ENCODE measurements around the gene WNK2.

The WNK2 gene

DNA sequence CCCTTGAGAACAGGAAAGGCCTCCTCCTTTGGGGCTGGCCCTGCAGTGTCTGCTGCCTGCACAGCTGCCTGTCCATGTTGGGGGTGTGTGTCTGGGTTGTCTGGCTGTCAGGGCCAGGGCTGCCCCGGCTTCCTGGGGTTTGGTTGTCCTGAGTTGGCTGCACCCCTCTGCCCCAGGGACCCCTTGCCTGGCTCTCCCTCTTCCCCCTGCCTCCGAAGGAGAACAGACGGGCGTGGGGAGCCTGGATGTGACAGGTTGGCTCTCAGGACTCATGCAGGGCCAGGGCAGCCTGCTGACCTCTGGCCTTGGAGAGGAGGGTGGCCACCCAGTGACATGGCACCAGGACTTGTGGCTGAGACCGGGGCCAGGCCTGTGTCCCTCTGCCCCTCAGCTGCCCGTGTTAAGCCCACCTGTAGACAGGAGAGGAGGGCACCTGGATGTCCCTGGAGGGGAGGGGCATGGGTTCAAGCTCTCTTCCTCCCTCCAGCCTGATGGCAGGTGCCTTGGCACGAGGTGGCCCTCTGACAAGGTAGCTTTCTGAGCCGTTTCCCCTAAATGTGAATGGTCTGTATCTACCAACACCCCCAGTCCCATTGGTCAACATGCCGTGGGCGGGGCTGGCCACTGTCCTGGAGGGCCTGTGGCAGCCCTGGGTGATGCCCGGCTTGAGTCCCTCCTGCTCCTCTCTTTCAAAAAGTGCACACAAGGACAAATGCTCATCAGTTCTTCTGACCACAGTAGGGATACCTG lies 34.9 kb downstream of the WNK2 start:
- no peak for DNase-seq

- no peak for DNase-seq
Observed at GRCh38 chr9:93219692-93220091, 35.8 kb downstream of the WNK2 start.

GRCh38 chr9:93220627-93221026 lies 36.7 kb downstream of the WNK2 start:
- DNase-seq: no peak

GRCh38 chr9:93221044-93221443 lies 37.1 kb downstream of the WNK2 start:
- DNase-seq: no peak

- DNase-seq: peak in 1 of 4 experiments; percentile 47
Observed at GRCh38 chr9:93222890-93223259, 38.9 kb downstream of the WNK2 start.

- peak in 3 of 4 experiments; percentile 40 to 62 (median 52) for DNase-seq
Observed at GRCh38 chr9:93223260-93224180, 39.6 kb downstream of the WNK2 start.

DNA sequence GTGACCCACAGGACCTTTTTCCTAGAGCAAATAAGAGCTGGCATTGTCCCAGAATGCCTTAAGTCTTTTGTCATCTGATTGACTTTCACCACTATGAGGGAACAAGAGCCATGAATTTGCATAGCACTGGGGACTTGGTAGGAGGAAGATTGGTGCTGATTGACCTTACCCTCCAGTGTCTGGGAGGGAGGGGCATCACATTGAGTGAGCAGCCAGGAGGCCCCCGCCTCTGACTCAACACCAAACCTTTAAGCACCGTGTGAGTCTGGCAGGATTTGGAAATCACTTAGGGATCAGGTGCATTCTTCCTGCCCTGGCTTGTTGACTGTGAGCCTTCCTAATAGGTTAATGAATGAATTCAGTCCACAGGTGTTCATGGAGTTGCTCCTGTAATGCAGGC lies 40.7 kb downstream of the WNK2 start:
- DNase-seq: peak in 2 of 4 experiments; percentile 17 to 24

DNA sequence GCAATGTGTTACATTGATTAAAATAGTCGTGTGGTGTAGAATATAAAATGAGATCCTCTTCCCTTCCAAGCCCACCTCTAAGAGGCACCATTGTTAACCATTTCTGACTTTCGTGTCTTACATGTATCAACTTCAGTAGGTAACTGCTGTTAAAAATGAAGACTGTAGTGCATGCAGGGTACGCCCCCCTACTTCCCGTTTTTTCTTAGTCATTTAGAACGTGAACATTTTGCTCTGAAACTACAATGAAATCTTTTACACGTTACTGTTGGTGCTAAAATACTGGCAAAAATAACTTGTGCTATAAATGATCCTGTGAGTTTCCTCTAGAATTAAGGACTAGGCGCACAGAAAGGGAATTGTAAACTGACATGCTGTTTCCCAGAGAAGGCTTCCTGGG lies 41.5 kb downstream of the WNK2 start:
- peak; percentile 27 to 58 (median 52) for DNase-seq

GRCh38 chr9:93225892-93226291 lies 42.0 kb downstream of the WNK2 start:
- DNase-seq: no peak

DNA sequence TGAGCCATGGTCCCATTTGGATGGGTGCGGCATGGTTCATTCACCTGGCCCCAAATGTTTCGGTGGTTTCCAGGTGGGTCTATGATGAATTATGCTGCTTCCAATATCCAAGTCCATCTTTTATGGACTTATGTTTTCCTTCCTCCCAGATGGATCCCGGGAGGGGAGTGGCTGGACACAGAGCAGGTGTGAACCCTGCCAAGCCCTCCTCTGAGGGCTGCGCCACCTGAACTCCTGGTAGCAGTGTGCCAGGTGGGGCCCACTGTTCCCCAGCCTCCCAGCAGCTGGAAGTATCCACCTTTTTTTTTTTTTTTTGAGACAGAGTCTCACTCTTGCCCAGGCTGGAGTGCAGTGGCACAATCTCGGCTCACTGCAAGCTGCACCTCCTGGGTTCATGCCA lies 42.9 kb downstream of the WNK2 start:
- no peak for DNase-seq

DNA sequence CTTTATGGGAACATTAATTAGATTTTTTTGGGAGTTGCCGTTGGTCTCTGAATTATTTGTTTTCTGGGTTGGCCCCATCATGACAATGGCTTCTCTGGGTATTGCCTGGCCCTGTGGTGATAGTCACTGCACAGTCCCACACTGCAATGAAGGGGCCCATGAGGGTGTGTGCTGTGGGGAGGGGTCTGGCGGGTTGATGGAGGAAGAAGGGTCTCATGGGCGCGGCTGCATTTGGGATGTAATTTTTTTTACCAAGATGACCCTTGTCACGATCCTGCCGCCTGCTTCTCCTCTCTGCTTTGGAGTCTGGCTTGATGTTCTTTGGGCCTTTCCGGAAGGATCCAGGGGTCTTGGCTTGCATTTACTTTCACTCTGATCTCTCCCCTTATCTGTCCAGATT lies 44.1 kb downstream of the WNK2 start:
- DNase-seq: no peak

GRCh38 chr9:93228453-93228852 lies 44.5 kb downstream of the WNK2 start:
- no peak for DNase-seq

GRCh38 chr9:93229636-93230035 lies 45.7 kb downstream of the WNK2 start:
- DNase-seq: no peak

- no peak for DNase-seq
Observed at GRCh38 chr9:93230185-93230584, 46.2 kb downstream of the WNK2 start.

DNA sequence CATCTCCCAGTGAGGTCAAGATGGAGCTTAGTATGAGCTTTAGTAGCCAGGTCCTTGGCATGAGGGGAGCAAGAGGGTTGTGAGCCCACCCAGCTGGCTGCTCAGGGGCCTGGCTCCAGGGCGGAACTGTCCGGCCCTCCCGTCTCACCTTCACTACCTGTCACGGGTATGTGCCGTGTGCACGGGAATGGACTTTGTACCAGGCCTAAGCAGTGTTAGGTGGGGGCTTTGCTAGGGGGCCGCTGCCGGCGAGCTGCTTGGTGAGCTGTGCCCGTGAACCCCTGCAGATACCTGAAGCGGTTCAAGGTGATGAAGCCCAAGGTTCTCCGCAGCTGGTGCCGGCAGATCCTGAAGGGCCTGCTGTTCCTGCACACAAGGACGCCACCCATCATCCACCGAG lies 46.7 kb downstream of the WNK2 start:
- DNase-seq: no peak

DNA sequence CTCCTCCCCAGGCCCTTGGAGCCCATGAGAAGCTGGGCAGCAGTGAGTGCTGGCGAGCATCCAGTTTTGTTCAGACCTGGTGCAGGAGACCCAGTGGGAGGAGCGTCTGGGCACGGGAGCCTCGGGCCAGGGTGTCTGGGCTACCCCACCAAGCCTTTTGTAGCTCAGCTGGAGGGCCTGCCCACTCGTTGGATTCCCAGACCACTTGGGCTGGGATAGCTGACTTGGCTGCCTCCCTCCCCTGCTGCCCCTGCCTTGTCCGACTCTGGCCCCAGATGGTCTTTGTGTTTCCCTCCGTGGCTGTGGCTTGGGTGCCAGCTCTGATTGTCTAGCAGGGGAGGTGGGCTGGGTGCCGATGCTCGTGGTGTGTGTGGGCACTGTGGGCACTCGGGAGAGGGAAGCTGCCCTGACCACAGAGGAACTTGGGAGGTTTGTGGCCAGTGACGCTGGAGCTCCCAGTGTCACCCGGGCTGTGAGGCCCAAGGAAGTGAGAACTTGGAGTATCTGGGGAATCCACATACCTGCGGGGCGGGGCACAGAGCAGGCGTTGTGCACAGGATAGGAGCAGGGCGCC lies 47.3 kb downstream of the WNK2 start:
- DNase-seq: peak; percentile 89 to 95 (median 92)

DNA sequence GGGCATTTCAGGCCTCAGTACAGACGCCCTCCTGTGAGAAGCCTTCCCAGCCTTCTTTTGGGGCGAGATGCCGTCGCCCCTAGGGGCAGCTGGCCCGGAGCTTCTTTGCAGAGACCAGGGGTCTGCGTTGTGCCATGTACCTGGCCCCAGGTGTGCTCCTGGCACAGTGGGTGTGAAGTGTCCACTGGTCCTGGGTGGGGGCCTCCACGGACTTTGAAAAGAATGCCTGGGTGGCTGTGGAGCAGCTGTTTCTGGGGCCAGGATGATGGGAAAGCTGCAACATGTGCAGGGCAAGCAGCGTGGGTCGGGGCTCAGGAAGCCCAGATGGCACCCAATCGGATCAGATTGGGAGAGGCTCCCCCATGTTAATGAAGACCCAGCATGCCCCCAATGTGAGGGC lies 47.8 kb downstream of the WNK2 start:
- no peak for DNase-seq

- DNase-seq: no peak
Observed at GRCh38 chr9:93232388-93232960, 48.5 kb downstream of the WNK2 start.

GRCh38 chr9:93233033-93233432 lies 49.1 kb downstream of the WNK2 start:
- DNase-seq: no peak

GRCh38 chr9:93234600-93234999 lies 50.7 kb downstream of the WNK2 start:
- no peak for DNase-seq

- DNase-seq: no peak
Observed at GRCh38 chr9:93235300-93235960, 51.5 kb downstream of the WNK2 start.

GRCh38 chr9:93236541-93237206 lies 52.7 kb downstream of the WNK2 start:
- no peak for DNase-seq

Data from suppressor macrophage (primary cell).